ENCODE results near the gene ADGB.

The ADGB gene

DNA sequence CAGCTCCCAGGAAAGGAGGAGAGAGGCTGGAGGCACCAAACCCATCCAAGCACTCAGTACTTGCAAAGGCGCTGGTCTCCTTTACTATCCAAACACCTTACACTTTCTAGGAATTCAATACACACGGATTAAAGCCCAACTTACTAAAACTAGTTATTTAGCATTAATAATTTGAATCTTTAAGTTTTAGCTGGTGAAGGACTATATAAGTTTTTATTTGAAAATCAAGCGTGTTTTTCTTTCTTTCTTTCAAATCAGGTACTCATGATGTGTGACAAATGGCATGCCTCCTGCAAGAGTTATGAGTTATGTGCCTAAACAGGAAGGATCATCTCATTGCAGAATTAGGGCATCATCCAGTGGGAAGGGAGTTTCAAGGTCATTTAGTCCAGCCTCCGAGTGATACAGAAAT lies 263.7 kb downstream of the ADGB start:
- no peak for DNase-seq (ENCODE audit: low read depth)

DNA sequence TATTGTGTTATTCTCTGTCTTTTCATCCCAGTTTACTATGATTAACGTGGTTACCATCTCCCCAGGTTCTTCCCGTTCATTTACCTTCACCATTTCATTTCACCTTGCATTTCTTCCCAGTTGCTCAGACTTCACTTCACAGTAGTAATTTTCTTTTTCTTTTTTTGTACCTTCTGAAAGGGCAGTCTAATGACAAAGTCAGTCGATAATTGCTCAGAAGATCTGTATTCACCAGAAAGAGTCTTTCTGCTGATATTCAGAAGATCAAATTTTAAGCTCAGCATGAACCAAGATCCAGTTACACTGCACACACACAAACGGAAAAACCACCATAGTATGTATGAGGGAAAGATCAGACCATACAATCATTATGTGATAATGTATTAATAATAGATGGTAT lies 265.5 kb downstream of the ADGB start:
- no peak for DNase-seq (ENCODE audit: low read depth)

DNA sequence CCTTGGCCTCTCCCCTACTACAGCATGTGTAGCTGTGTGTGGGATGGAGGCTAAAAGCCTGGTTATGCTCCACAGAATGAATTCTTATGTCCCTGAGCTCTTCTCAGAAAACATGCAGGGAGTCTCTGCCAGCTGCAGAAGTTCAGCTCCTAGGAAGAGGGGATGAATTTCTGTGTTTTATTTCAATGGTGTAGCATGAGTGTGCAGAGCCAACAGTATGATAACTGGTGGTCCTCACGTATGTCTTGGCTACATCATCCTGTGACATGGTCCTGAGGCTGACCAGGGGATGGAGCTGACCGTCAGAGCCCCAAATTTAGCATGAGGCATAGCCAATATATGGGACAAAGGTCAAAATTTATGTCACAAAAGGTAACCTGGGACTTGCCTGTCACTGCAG lies 266.1 kb downstream of the ADGB start:
- no peak for DNase-seq (ENCODE audit: low read depth)

Data from activated T-helper 9 cell treated with anti-CD3 and anti-CD28 coated beads, Interleukin-2, amount 50 U/mL, for 16 hours (primary cell).